A549 (cell line): ENCODE results near the gene MRTFB. TPM values are rescaled to one million over a fixed set of nuclear protein-coding genes. Genes with fewer than 3 reads are reported as not detected.
A peak's percentile ranks its signal among the peaks of the same experiment; 100 is the strongest.
"Not testable (repeated sequence)": the region's sequence is repeated elsewhere in the genome, so short reads cannot be mapped to it uniquely, and the experiment has no call there.

ENCODE experiments used
- ATAC-seq, 2 experiments: fragments of 200-7000 bp in 1 of 2; fragments of >200 bp in 1 of 2; cut with Nextera tagmentation in 1 of 2; cut with Tn5 transposase in 1 of 2; 3 replicates each; pipeline versions ENCODE4 v1.8.0 to v1.9.1; 2018 to 2020; ENCODE audit warnings: mild to moderate bottlenecking in 1 of 2, moderate library complexity in 1 of 2
- CTCF ChIA-PET: fragments of 300-600 bp; sonication (Branson Sonifier 250); formaldehyde crosslinking; extraction: SDS; loops from one replicate; lab custom pipeline; 2021; ENCODE audit warnings: antibody characterized with exemption, inconsistent platforms; lab: Yijun Ruan, JAX
- POLR2A ChIA-PET: fragments of 350-600 bp; formaldehyde crosslinking; extraction: SDS; loops from one replicate; lab custom pipeline; 2021; ENCODE audit warnings: antibody characterized with exemption, inconsistent platforms; lab: Yijun Ruan, JAX
- DNase-seq, 2 experiments: peaks; one replicate each; pipeline versions ENCODE4 v3.0.0 to v3.0.0-alpha.2; 2011 to 2016; ENCODE audit warnings: low read depth in 1 of 2, low spot score in 1 of 2
- FAIRE-seq: peaks from 2 replicates; lab custom pipeline; 2011; peaks lifted over from hg19 to GRCh38; lab: Jason Lieb, UNC
- H3K27ac ChIP-seq, 2 experiments: fragments of >200 bp; sonication (Bioruptor Twin); formaldehyde crosslinking; 3 replicates each; pipeline ENCODE4 v1.5.1; 2016 to 2017
- H3K4me1 ChIP-seq: fragments of >200 bp; sonication (Bioruptor Twin); formaldehyde crosslinking; 3 replicates; pipeline ENCODE4 v1.6.1; 2016
- H3K4me2 ChIP-seq: fragments of >200 bp; sonication (Bioruptor Twin); formaldehyde crosslinking; 3 replicates; pipeline ENCODE4 v1.6.1; 2016
- H3K4me3 ChIP-seq: fragments of >200 bp; sonication (Bioruptor Twin); formaldehyde crosslinking; 3 replicates; pipeline ENCODE4 v1.5.1; 2016
- H3K9me3 ChIP-seq: fragments of >200 bp; sonication (Bioruptor Twin); formaldehyde crosslinking; 3 replicates; pipeline ENCODE4 v1.6.1; 2016
- EHF ChIP-seq: fragments of 250-450 bp; sonication (Bioruptor Pico); IDR thresholded peaks from 2 replicates; pipeline ENCODE4 v1.5.0; 2020; ENCODE audit warnings: mild to moderate bottlenecking
- ESRRA ChIP-seq: fragments of 150-350 bp; IDR thresholded peaks from 2 replicates; pipeline ENCODE4 v1.6.1; 2014; ENCODE audit warnings: mild to moderate bottlenecking, low read length, borderline replicate concordance
- FOSB ChIP-seq: fragments of 250-450 bp; sonication (Bioruptor Pico); IDR thresholded peaks from 2 replicates; pipeline ENCODE4 v1.5.0; 2020; ENCODE audit warnings: mild to moderate bottlenecking, moderate library complexity
- FOSL2 ChIP-seq, 2 experiments: fragments of 450-650 bp in 1 of 2; fragments of >200 bp in 1 of 2; sonication (Bioruptor Twin) in 1 of 2; formaldehyde crosslinking; IDR thresholded peaks; 2 replicates each; pipeline versions ENCODE4 v1.5.0 to v1.6.1; 2016 to 2020; ENCODE audit warnings: mild to moderate bottlenecking in 1 of 2, moderate library complexity in 1 of 2
- GATA3 ChIP-seq: IDR thresholded peaks from 2 replicates; pipeline ENCODE4 v1.6.1; 2012; ENCODE audit warnings: borderline replicate concordance
- HDAC2 ChIP-seq: fragments of 200-600 bp; sonication (generic); IDR thresholded peaks from 2 replicates; pipeline ENCODE4 v1.6.1; 2016
- NPAS2 ChIP-seq: fragments of 250-450 bp; sonication (Bioruptor Pico); IDR thresholded peaks from 2 replicates; pipeline ENCODE4 v1.8.0; 2022; ENCODE audit warnings: mild to moderate bottlenecking, moderate library complexity, borderline replicate concordance
- RAD21 ChIP-seq, 2 experiments: fragments of >200 bp in 1 of 2; sonication (Bioruptor Twin) in 1 of 2; formaldehyde crosslinking in 1 of 2; IDR thresholded peaks in 1 of 2; conservative IDR thresholded peaks in 1 of 2; 2 replicates in 1 of 2; 3 replicates in 1 of 2; pipeline ENCODE4 v1.6.1; 2012 to 2018; ENCODE audit warnings: inconsistent platforms in 1 of 2
- RNF2 ChIP-seq: fragments of 200-600 bp; sonication (generic); IDR thresholded peaks from 2 replicates; pipeline ENCODE4 v1.6.1; 2016; ENCODE audit warnings: low read depth, mild to moderate bottlenecking, antibody characterized with exemption, moderate library complexity, borderline replicate concordance
- ZC3H11A ChIP-seq: fragments of 450-650 bp; IDR thresholded peaks from 2 replicates; pipeline ENCODE4 v1.6.1; 2014; ENCODE audit warnings: antibody characterized with exemption, mild to moderate bottlenecking
- ZFP36 ChIP-seq: fragments of 450-650 bp; IDR thresholded peaks from 2 replicates; pipeline ENCODE4 v1.6.1; 2014; ENCODE audit warnings: borderline replicate concordance; ENCODE audit not compliant: partially characterized antibody
- WGBS: methylation state at CpG from one replicate; pipeline ENCODE4 v1.1.6; 2017; ENCODE audit errors: missing lambda C conversion rate; 5-methylcytosine and 5-hydroxymethylcytosine counted together
- polyA plus RNA-seq, 4 experiments: library from polyadenylated mRNA; depleted of rRNA in 3 of 4; stranded (reverse); fragments of >200 nt; fragmentation: RNase III in 1 of 4; extraction: RNeasy Plus Mini Kit Qiagen cat#74134 plus additional on column Dnase treatment in 1 of 4; gene quantifications; 2 replicates in 3 of 4; 3 replicates in 1 of 4; pipeline ENCODE4 v1.2.3, GENCODE V29; 2011 to 2017
- TF ChIP-seq, protein P1 (sequence below): IDR thresholded peaks from 2 replicates; pipeline ENCODE4 v1.6.1; 2012; ENCODE audit warnings: low read depth, borderline replicate concordance
- TF ChIP-seq, protein P2 (sequence below): IDR thresholded peaks from 2 replicates; pipeline ENCODE4 v1.6.1; 2012

The MRTFB gene
- polyA plus RNA-seq, 2 of the 4 experiments (the other 2 are of a cell fraction): 13.7 to 24.2 TPM

DNA sequence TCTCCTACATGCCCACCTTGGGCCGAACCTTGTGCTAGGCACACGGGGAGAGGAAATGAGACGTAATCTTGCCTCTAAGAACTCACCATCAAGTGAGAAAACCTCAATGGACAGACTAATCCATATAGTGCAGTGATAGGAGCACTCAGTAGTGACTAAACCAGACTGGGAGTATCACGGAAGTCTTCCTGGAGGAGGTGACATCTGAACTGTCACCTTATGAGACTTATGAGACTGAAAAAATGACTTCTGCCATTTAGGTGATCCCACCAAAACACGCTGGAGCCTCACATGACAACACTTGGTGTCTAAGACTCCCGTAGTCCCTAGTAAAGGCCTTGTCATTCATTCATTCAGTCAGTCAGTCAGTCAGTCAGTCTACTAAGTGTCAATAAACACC is 27.3 kb upstream of the MRTFB start:
- ChIA-PET POLR2A (no interaction called here), CTCF (interaction anchor here (1.0 kb wide), 1 partner anchor 19 kb away, joined by 3 read pairs; no protein-coding TSS in a partner anchor)
- no peaks in the 10 kb centered on the region for H3K4me1 ChIP-seq
- no peak for DNase-seq
- no peak overlapping the region for H3K4me2 ChIP-seq
- WGBS: 81% methylated on average over 6 of the region's 6 CpGs
- H3K27ac ChIP-seq: no peak overlapping the region
- FAIRE-seq: no peak
- ATAC-seq: no peak
- no peak overlapping the region for H3K4me3 ChIP-seq
- H3K9me3 ChIP-seq: peaks cover 5% of the 10 kb centered on the region; the same call in 1 of the 3 replicates
- TF ChIP-seq FOSB (CRISPR knock-in tag) (no peak), ZFP36 (peak; percentile 64)

DNA sequence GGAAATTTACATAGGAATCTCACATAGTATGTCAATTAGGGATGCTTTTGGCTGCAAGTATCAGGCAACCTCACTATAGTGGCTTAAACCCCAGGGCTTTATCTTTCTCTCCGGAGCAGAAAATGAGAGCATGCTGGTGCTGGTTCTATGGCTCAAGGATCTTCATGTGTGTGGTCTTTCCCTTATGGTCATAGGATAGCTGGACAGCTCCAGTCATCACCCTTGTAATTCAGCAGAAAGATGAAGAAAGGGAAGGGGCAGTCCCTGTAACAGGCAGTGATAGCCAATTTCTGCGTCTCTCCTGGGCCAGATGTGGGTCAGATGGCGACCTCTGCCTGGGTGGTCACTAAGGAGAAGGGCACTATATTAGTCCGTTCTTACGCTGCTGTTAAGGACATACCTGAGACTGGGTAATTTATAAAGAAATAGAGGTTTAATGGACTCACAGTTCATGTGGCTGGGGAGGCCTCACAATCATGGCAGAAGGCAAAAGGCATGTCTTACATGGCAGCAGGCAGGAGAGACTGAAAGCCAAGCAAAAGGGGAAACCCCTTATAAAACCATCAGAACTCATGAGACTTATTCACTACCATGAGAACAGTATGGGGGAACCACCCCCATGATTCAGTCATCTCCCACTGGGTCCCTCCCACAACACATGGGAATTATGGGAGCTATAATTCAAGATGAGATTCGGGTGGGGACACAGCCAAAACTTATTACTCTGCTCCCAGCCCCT is 23.8 kb upstream of the MRTFB start:
- 88% methylated on average over 6 of the region's 6 CpGs for WGBS
- H3K4me1 ChIP-seq: peaks cover 19% of the 10 kb centered on the region
- H3K4me3 ChIP-seq, FAIRE-seq, POLR2A ChIA-PET, CTCF ChIA-PET, DNase-seq, H3K4me2 ChIP-seq, ATAC-seq, H3K9me3 ChIP-seq, H3K27ac ChIP-seq: not testable (repeated sequence)

DNA sequence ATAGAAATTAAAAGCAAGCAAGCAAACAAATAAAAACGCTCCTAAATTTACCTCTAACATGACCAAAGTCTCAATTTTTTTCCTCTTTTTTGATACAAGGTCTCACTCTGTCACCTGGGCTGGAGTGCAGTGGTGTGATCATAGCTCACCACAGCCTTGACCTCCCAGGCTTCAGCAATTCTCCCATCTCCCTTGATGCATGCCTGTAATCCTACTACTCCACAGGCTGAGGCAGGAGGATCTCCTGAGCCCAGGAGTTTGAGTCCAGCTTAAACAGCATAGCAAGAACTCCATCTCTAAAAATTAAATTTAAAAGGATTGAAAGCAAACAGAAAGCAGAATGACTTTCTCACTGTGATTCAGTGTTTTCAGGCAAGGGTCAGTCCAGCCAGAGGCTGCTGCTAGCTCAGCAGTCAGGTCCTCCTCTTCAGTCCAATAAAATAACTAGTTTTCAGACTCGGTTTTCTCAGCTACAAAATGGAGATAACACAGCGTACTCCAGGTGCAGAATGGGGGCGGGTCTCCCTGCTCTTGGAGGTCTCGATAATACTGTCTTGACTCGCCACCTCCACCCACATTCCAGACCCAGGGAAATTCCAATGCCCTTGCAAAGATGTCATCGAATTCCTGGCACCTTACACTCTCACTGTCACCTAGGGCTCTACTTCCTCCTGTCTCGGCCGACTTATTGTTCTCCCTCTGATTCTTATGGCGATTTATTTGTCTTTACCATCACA is 20.7 kb upstream of the MRTFB start:
- Histone ChIP-seq H3K4me3 (peak overlapping the region; percentile 26; the same call in 2 of the 3 replicates), H3K27ac (peak overlapping the region; percentile 57 to 78)
- FAIRE-seq: no peak

DNA sequence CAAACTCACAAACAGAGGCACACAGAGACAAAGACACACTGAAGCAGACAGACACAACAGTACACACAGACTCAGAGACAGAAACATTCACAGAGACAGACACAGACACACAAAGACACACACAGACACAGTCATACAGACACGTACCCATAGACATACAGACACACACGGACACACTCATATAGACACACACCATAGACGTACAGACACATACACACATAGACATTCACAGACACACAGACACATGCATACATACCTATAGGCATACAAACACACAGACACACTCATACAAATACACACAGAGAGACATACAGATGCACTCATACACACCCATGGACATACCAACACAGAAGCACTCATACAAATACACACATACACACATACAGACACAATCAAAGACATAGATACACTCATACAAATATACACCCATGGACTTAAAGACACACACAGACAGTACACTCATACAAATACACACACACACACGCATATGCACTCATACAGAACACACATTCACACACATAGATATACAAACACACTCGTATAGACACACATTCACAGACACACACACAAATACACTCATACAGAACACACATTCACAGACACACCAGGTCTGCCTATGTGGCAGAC is 19.9 kb upstream of the MRTFB start:
- FAIRE-seq: no peak
- ChIA-PET POLR2A (no interaction called here), CTCF (no interaction called here)
- H3K27ac ChIP-seq: peak overlapping the region; percentile 57 to 78
- ATAC-seq: peak; percentile 31 to 54; a peak in 4 of 6 replicates
- no peak for DNase-seq
- peak overlapping the region; percentile 26; the same call in 2 of the 3 replicates for H3K4me3 ChIP-seq
- 82% methylated on average over 5 of the region's 5 CpGs for WGBS
- peak overlapping the region; percentile 79 for H3K4me2 ChIP-seq
- H3K4me1 ChIP-seq: peaks cover 19% of the 10 kb centered on the region
- TF ChIP-seq EHF (no peak), ESRRA (no peak), HDAC2 (no peak), RAD21 (conservative IDR thresholded peaks at IDR 0.05 in 1 of 2, IDR thresholded peaks at IDR 0.05 in 1 of 2) (no peak), NPAS2 (no peak)
- TF ChIP-seq, protein P1, sequence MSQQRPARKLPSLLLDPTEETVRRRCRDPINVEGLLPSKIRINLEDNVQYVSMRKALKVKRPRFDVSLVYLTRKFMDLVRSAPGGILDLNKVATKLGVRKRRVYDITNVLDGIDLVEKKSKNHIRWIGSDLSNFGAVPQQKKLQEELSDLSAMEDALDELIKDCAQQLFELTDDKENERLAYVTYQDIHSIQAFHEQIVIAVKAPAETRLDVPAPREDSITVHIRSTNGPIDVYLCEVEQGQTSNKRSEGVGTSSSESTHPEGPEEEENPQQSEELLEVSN: no peak
- peaks cover 4% of the 10 kb centered on the region; the same call in 1 of the 3 replicates for H3K9me3 ChIP-seq

More for the DNA sequence above, 20.7 kb upstream of the MRTFB start:
- DNase-seq (peak; percentile 48 to 85), ATAC-seq (peak; percentile 85 to 94)
- Histone ChIP-seq H3K4me1 (peaks cover 19% of the 10 kb centered on the region), H3K9me3 (no peaks in the 10 kb centered on the region), H3K4me2 (peak overlapping the region; percentile 79)
- ChIA-PET POLR2A (no interaction called here), CTCF (no interaction called here)
- WGBS: 6% methylated on average over 10 of the region's 10 CpGs
- TF ChIP-seq GATA3: peak; percentile 58; the same call in 1 of the 2 replicates
- TF ChIP-seq RNF2: no peak
- TF ChIP-seq, protein P2, sequence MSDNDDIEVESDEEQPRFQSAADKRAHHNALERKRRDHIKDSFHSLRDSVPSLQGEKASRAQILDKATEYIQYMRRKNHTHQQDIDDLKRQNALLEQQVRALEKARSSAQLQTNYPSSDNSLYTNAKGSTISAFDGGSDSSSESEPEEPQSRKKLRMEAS: 0 out of 2 replicates have a peak, but pooled peaks have one; percentile 25

DNA sequence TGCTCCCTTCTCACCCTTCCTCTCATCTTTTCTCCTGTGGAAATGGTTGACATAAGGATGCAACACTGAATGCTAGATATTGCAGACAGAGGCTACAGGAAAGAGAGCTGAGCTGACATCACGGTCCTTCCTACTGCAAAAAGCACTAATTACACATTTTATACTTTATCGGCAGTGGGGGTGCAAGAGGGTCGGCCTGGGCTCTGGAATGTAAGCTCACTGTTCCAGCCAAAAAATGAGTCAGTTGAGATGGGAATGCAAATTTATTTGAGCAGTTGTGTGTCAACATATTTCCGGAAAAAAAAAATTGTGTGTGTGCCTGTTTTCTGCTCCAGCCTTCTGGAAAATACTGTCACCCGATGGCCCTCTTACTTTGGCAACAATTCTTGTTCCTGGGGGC is 14.1 kb upstream of the MRTFB start:
- H3K27ac ChIP-seq: no peak overlapping the region
- TF ChIP-seq, protein P2: no peak
- TF ChIP-seq ZC3H11A: no peak
- no peak for TF ChIP-seq EHF
- no peak for TF ChIP-seq FOSL2 (IDR thresholded peaks at IDR 0.05)
- TF ChIP-seq FOSL2 (CRISPR knock-in tag; IDR thresholded peaks at IDR 0.05): no peak
- TF ChIP-seq, all 56 proteins: peak for 0
- WGBS: 49% methylated on average over 5 of the region's 5 CpGs
- no peak for FAIRE-seq
- H3K4me2 ChIP-seq: no peak overlapping the region
- no peak for ATAC-seq
- no peaks in the 10 kb centered on the region for H3K4me1 ChIP-seq
- ChIA-PET CTCF (interaction anchor here (1.1 to 1.3 kb wide), 2 partner anchors 134 to 192 kb away, joined by 3 read pairs; no protein-coding TSS in a partner anchor), POLR2A (no interaction called here)
- H3K4me3 ChIP-seq: no peak overlapping the region
- no peak for DNase-seq
- H3K9me3 ChIP-seq: peaks cover 17% of the 10 kb centered on the region; the same call in 2 of the 3 replicates
